ENCODE data around the gene FAM118B.
"Not testable (repeated sequence)": the region's sequence is repeated elsewhere in the genome, so short reads cannot be mapped to it uniquely, and the experiment has no call there.

Gene FAM118B

GRCh38 chr11:126277780-126278179 lies 66.2 kb downstream of the FAM118B start:
- no peak for DNase-seq

- DNase-seq, result no peak
These were observed 67.6 kb downstream of the FAM118B start for GRCh38 chr11:126279191-126279590.

- DNase-seq, result peak in 1 of 14 donors; percentile 3
These were observed 69.0 kb downstream of the FAM118B start for GRCh38 chr11:126280595-126280994.

GRCh38 chr11:126281245-126281644 lies 69.7 kb downstream of the FAM118B start:
- DNase-seq, result no peak

GRCh38 chr11:126281666-126282175 lies 70.1 kb downstream of the FAM118B start:
- no peak for DNase-seq

- DNase-seq, result peak in 7 of 14 donors; percentile 23 to 54 (median 36)
These were observed 70.8 kb downstream of the FAM118B start for GRCh38 chr11:126282361-126282735.

- peak in 11 of 14 donors; percentile 29 to 81 (median 58) for DNase-seq
These were observed 71.4 kb downstream of the FAM118B start, which contains the start of gene TIRAP for GRCh38 chr11:126282736-126283591. Gene TIRAP, plus strand, starts transcription at chr11:126283093. Its CDS starts 7,802 bp downstream, at chr11:126290895.

- DNase-seq, result peak in 1 of 14 donors; percentile 51
These were observed 73.2 kb downstream of the FAM118B start for GRCh38 chr11:126284829-126285228.

GRCh38 chr11:126288237-126288636 lies 76.7 kb downstream of the FAM118B start:
- no peak for DNase-seq

GRCh38 chr11:126290887-126291286 lies 79.3 kb downstream of the FAM118B start:
- no peak for DNase-seq

- DNase-seq, result no peak
These were observed 82.1 kb downstream of the FAM118B start for GRCh38 chr11:126293726-126294125.

- DNase-seq, result no peak
These were observed 85.4 kb downstream of the FAM118B start for GRCh38 chr11:126297004-126297403.

- peak; percentile 49 to 96 (median 86) for DNase-seq
These were observed 92.3 kb downstream of the FAM118B start, which contains the start of gene DCPS for GRCh38 chr11:126303623-126304456. Gene DCPS, plus strand, starts transcription at chr11:126304060. Its CDS starts 21 bp downstream, at chr11:126304081.

- peak in 1 of 14 donors; percentile 70 for DNase-seq
These were observed 93.0 kb downstream of the FAM118B start for GRCh38 chr11:126304457-126305075.

GRCh38 chr11:126305699-126306098 lies 94.1 kb downstream of the FAM118B start:
- DNase-seq, result no peak

- no peak for DNase-seq
These were observed 96.1 kb downstream of the FAM118B start for GRCh38 chr11:126307706-126308105.

- no peak for DNase-seq
These were observed 96.7 kb downstream of the FAM118B start for GRCh38 chr11:126308271-126308671.

GRCh38 chr11:126308771-126309170 lies 97.2 kb downstream of the FAM118B start:
- not testable (repeated sequence) for DNase-seq

GRCh38 chr11:126310200-126310991 lies 98.8 kb downstream of the FAM118B start:
- DNase-seq, result peak in 13 of 14 donors; percentile 9 to 73 (median 54)

- no peak for DNase-seq
These were observed 99.4 kb downstream of the FAM118B start for GRCh38 chr11:126310992-126311310.
